Measurements from ENCODE around the gene LDAF1. TPM values are rescaled to one million over a fixed set of nuclear protein-coding genes. Genes with fewer than 3 reads are reported as not detected.

The LDAF1 gene
- total RNA-seq, 1 experiment from 2014 or later: 18.7 TPM

GRCh38 chr16:21183995-21184394 lies 25.5 kb downstream of the LDAF1 start:
- peaks cover 41 to 51% (median 46%) of the 10 kb centered on the region in 3 experiments for H3K36me3 Mint-ChIP-seq (ENCODE audit: insufficient read depth in 1 of 3, low read depth in 3 of 3)
- Histone ChIP-seq H2BK5ac (ENCODE audit: insufficient read length, low read length) (no peak overlapping the region), H3K23me2 (ENCODE audit: insufficient read length, low read depth, low read length, poor library complexity, severe bottlenecking) (no peaks in the 10 kb centered on the region), H2BK15ac (ENCODE audit: low read depth, low read length) (no peak overlapping the region), H3K4me2 (ENCODE audit: insufficient read depth, insufficient read length, low read length) (no peak overlapping the region), H3K18ac (ENCODE audit: insufficient read length, low read depth, low read length) (no peak overlapping the region), H3K14ac (ENCODE audit: insufficient read depth, low read length) (no peak overlapping the region), H2BK12ac (ENCODE audit: insufficient read length, low read depth, low read length) (no peak overlapping the region), H3K9ac (ENCODE audit: extremely low read depth, insufficient read length, low read length) (no peak overlapping the region), H2BK20ac (ENCODE audit: low read depth, low read length, poor library complexity, severe bottlenecking) (no peak overlapping the region), H3K27me3 (ENCODE audit: insufficient read depth, low read length) (no peaks in the 10 kb centered on the region; the same call in 1 of the 2 replicates), H3K79me2 (ENCODE audit: insufficient read depth, low read length) (peaks cover 2% of the 10 kb centered on the region; the same call in 1 of the 2 replicates), H3K23ac (ENCODE audit: insufficient read length, low read depth, low read length) (no peak overlapping the region), H3K79me1 (ENCODE audit: insufficient read depth, low read depth, low read length, poor library complexity, severe bottlenecking) (no peaks in the 10 kb centered on the region), H4K5ac (ENCODE audit: insufficient read length, low read depth, low read length) (no peak overlapping the region), H4K20me1 (ENCODE audit: control insufficient read depth, insufficient read depth, insufficient read length) (no peaks in the 10 kb centered on the region), H3K4ac (ENCODE audit: low read depth, low read length) (no peak overlapping the region), H3K9me3 (ENCODE audit: control insufficient read depth, low read depth, low read length) (peaks cover 10% of the 10 kb centered on the region), H3K4me1 (ENCODE audit: insufficient read depth, low read length) (no peaks in the 10 kb centered on the region), H3T11ph (ENCODE audit: low read length) (no peak overlapping the region), H2AFZ (ENCODE audit: low read length) (no peak overlapping the region), H2BK120ac (ENCODE audit: low read depth, low read length, poor library complexity, severe bottlenecking) (no peak overlapping the region), H4K8ac (replicated peaks; ENCODE audit: insufficient read length, low read depth, low read length) (no peak overlapping the region), H4K91ac (ENCODE audit: insufficient read length, low read depth, low read length) (no peak overlapping the region), H2AK5ac (ENCODE audit: insufficient read length, low read length) (no peak overlapping the region), H3K27ac (ENCODE audit: insufficient read length, low read depth, low read length) (no peak overlapping the region), H3K56ac (ENCODE audit: insufficient read length, low read depth, low read length) (no peak overlapping the region)
- H3K9me3 Mint-ChIP-seq: peaks cover 25 to 31% of the 10 kb centered on the region in 2 experiments
- peaks cover 2% of the 10 kb centered on the region for H3K27me3 Mint-ChIP-seq (ENCODE audit: low read depth)
- H3K4me1 Mint-ChIP-seq: peaks cover 5 to 14% of the 10 kb centered on the region in 2 experiments; a peak in 3 of 4 replicates
- no peak overlapping the region for H3K4me3 Mint-ChIP-seq
- TF ChIP-seq CTCF (conservative IDR thresholded peaks at IDR 0.05): no peak
- no peak for DNase-seq
- WGBS (ENCODE audit: extremely low coverage, insufficient read length, low lambda C conversion rate): no CpG with 5 or more reads among the region's 3 CpGs
- no peak overlapping the region for H3K27ac Mint-ChIP-seq
